VCaP (cell line): ENCODE measurements around the gene PLOD2.

Experiments used
- H3K27ac ChIP-seq: fragments of 450-650 bp; 2 replicates; pipeline ENCODE4 v1.5.1; 2017
- CTCF ChIP-seq: fragments of 450-650 bp; conservative IDR thresholded peaks from 2 replicates; pipeline ENCODE4 v1.5.1; 2017; ENCODE audit warnings: mild to moderate bottlenecking, moderate library complexity

PLOD2 gene

GRCh38 chr3:146044046-146044445, 116.9 kb downstream of the PLOD2 start:
- H3K27ac ChIP-seq = no peak overlapping the region
- no peak for TF ChIP-seq CTCF

- TF ChIP-seq CTCF = no peak
- H3K27ac ChIP-seq = no peak overlapping the region
Observed at GRCh38 chr3:146040630-146041029, 120.4 kb downstream of the PLOD2 start.

- TF ChIP-seq CTCF = no peak
- H3K27ac ChIP-seq = no peak overlapping the region
Observed at GRCh38 chr3:146037697-146038096, 123.3 kb downstream of the PLOD2 start.

GRCh38 chr3:146036281-146036680, 124.7 kb downstream of the PLOD2 start:
- TF ChIP-seq CTCF = no peak
- H3K27ac ChIP-seq = no peak overlapping the region

GRCh38 chr3:146035366-146035765, 125.6 kb downstream of the PLOD2 start:
- TF ChIP-seq CTCF = no peak
- H3K27ac ChIP-seq = no peak overlapping the region

- no peak for TF ChIP-seq CTCF
- H3K27ac ChIP-seq = no peak overlapping the region
Observed at GRCh38 chr3:146033950-146034349, 127.0 kb downstream of the PLOD2 start.

GRCh38 chr3:146026547-146026946, 134.4 kb downstream of the PLOD2 start:
- H3K27ac ChIP-seq = no peak overlapping the region
- peak; percentile 72 for TF ChIP-seq CTCF

- TF ChIP-seq CTCF = no peak
- no peak overlapping the region for H3K27ac ChIP-seq
Observed at GRCh38 chr3:146024260-146024659, 136.7 kb downstream of the PLOD2 start.
